Measurements from ENCODE around the gene MAPK14. TPM values are rescaled to one million over a fixed set of nuclear protein-coding genes. Genes with fewer than 3 reads are reported as not detected.
A peak's percentile ranks its signal among the peaks of the same experiment; 100 is the strongest.
"Not testable (repeated sequence)": the region's sequence is repeated elsewhere in the genome, so short reads cannot be mapped to it uniquely, and the experiment has no call there.

Gene MAPK14
- total RNA-seq, 2 experiments from 2014 or later: 57.3 to 62.2 TPM

DNA sequence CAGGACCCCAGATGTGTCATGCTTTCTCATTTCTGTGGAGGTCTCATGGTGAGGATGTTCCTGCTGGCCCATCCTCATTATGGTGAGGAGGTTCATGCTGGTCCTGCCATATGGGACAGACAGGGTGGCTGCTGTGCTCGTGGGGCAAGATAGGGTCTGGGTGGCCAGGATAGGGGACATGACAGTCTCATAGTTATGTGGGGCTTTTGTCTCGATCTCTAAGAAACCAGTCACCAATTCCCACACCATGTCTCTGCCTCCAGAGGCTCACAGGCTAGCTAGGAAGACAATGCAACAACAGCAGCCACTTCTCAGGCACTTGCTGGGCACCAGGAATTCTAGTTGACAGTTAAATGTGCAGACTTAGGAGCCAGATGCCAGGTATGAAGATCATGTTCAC lies 98.5 kb downstream of the MAPK14 start:
- Mint-ChIP-seq H3K4me1 (peaks cover 49% of the 10 kb centered on the region), H3K9me3 (no peaks in the 10 kb centered on the region), H3K4me3 (no peak overlapping the region), H3K36me3 (peaks cover 2% of the 10 kb centered on the region), H3K27me3 (no peaks in the 10 kb centered on the region), H3K27ac (no peak overlapping the region)
- DNase-seq: no peak
- POLR2A ChIA-PET: interaction anchor here (0.5 to 2.6 kb wide), 4 partner anchors 17 to 179 kb away, joined by 3 to 8 read pairs (median 3); partner anchors contain the start of gene BRPF3
- no peak for ATAC-seq (ENCODE audit: low read depth)

DNA sequence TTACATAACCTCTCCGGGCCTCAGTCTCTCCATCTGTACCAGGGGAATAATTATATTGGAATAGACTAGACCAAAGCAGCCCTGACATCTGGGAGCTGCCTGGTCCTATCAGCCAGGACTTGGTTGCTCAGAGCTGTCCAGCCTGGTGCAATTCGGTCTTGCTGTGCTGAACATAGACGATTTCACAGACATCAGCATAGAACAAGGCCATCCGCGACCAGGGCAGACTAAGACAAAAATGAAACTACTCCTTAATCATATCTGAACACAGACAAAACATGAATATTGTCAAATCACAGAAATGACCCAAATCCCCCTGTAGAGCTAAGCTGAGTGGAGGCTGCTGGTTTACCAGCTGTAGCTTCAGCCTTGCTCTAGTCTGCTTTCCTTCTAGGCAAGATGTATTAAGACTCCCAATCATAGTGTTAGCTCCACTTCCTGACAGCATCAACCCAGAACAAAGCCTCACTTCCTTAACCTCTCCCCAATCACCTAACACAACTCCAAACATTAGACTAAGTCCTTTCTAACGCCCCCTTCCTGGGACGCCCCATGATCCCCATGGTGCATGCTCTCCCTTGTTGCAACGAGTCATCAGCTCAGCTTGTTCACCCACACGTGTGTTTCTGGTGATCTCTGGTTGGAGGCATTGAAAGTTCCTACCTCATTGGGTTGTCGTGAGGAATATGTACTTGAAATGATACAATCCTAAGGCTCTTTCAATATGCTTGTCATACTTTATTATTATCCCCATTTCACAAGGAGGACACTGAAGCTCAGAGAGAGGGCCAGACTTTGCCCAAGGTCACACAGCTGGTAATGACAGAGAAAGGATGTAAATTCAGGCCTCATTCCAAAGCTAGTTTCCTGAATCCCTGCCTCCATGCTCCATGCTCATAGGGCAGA lies 99.2 kb downstream of the MAPK14 start:
- peaks cover 2% of the 10 kb centered on the region for H3K36me3 Mint-ChIP-seq
- DNase-seq (no peak), ATAC-seq (ENCODE audit: low read depth) (no peak)
- H3K9me3 Mint-ChIP-seq: no peaks in the 10 kb centered on the region
- H3K4me1 Mint-ChIP-seq: peaks cover 49% of the 10 kb centered on the region
- H3K4me3 Mint-ChIP-seq: no peak overlapping the region
- peak overlapping the region; percentile 12 for H3K27ac Mint-ChIP-seq
- H3K27me3 Mint-ChIP-seq: no peaks in the 10 kb centered on the region
- POLR2A ChIA-PET: interaction anchor here (0.6 to 2.6 kb wide), 4 partner anchors 18 to 203 kb away, joined by 3 to 8 read pairs (median 3); partner anchors contain the start of gene BRPF3

DNA sequence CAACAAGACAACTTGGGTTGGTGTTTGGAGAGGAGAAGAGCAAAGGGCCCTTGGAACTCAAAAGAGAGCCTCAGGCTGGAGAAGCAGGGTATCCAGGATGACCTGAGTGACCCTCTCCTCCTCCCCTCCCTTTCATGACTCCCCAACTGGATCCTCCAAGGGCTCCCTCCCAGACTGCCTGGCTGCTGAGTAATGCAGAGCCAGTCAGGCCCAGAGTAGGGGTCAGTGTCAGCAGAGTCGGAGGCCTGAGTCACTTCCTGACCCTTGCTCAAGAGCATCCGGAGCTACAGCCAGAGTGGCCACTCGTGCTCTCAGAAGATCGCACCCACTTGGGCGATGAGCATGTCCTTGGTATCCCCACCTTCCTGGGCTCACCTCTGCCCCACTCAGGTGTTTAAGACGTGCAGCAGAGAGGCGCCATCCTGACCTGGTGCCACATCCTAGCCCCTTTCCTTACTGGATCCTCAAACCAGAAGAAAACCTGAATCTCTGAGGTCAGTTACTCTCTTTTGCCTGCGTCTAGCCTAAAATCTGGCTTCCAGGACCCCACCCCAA lies 99.9 kb downstream of the MAPK14 start:
- Mint-ChIP-seq H3K36me3 (peaks cover 2% of the 10 kb centered on the region), H3K27me3 (no peaks in the 10 kb centered on the region), H3K4me1 (peaks cover 52% of the 10 kb centered on the region), H3K4me3 (no peak overlapping the region), H3K27ac (no peak overlapping the region), H3K9me3 (no peaks in the 10 kb centered on the region)
- ATAC-seq (ENCODE audit: low read depth) (no peak), DNase-seq (no peak)
- POLR2A ChIA-PET: interaction anchor here (0.6 to 2.6 kb wide), 2 partner anchors 70 to 203 kb away, joined by 3 to 8 read pairs; partner anchors contain the start of gene BRPF3

DNA sequence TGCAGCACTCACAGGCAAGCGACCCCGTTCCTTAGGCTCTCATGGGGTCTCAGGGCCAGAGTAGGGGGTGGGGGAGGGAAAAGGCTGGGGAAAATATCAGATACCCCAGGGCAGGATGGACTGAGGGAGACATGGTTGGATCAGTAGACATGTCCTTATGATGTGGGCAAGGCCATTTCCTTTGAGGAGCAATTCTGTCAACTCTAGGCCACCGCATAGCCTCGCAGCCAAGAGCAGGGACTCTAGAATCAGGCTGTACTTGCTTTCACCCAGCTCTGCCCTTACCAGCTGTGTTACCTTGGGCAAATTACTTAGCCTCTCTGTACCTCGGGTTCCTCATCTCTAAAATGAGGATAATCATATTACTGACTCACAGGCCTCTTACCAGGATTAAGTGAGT lies 100.5 kb downstream of the MAPK14 start:
- H3K4me1 Mint-ChIP-seq: peaks cover 55% of the 10 kb centered on the region
- H3K36me3 Mint-ChIP-seq: peaks cover 6% of the 10 kb centered on the region
- POLR2A ChIA-PET: interaction anchor here (2.6 kb wide), 1 partner anchor 69 kb away, joined by 8 read pairs; the partner anchor contains the start of gene BRPF3
- no peaks in the 10 kb centered on the region for H3K9me3 Mint-ChIP-seq
- no peak overlapping the region for H3K4me3 Mint-ChIP-seq
- DNase-seq (no peak), ATAC-seq (ENCODE audit: low read depth) (no peak)
- H3K27ac Mint-ChIP-seq: no peak overlapping the region
- no peaks in the 10 kb centered on the region for H3K27me3 Mint-ChIP-seq

DNA sequence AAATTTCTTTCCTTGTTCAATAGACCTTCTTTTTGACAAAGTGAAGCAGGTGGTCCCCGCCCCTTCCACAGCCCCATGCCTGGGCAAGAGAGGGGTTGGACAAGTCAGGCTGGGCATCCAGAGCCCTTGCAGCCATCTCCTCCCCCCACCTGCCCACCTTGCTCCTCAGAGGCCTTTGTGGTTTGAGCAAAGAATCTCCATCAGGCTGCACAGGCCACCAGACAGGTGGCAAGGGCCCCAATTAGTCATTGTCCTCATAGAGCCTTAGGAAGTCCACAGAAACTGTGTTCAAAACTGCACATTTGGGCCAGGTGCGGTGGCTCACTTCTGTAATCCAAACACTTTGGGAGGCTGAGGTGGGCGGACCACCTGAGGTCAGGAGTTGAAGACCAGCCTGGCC lies 101.2 kb downstream of the MAPK14 start:
- peaks cover 12% of the 10 kb centered on the region for H3K36me3 Mint-ChIP-seq
- H3K27me3 Mint-ChIP-seq: no peaks in the 10 kb centered on the region
- H3K27ac Mint-ChIP-seq: peak overlapping the region; percentile 12
- H3K9me3 Mint-ChIP-seq: no peaks in the 10 kb centered on the region
- POLR2A ChIA-PET: interaction anchor here (3.5 kb wide), 1 partner anchor 7 kb away, joined by 65 read pairs; no protein-coding TSS in a partner anchor
- H3K4me1 Mint-ChIP-seq: peaks cover 53% of the 10 kb centered on the region
- H3K4me3 Mint-ChIP-seq: peak overlapping the region; percentile 63
- ATAC-seq (ENCODE audit: low read depth): no peak
- DNase-seq: no peak

DNA sequence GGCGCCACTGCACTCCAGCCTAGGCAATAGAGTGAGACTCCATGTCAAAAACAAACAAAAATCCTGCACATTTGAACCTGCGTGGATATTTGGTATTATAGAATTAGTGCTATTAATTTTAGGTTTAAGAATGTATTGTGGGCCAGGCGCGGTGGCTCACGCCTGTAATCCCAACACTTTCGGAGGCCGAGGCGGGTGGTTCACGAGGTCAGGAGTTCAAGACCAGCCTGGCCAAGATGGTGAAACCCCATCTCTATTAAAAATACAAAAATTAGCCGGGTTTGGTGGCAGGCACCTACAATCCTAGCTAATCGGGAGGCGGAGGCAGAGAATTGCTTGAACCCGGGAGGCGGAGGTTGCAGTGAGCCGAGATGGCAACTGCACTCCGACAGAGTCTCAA lies 101.7 kb downstream of the MAPK14 start:
- not testable (repeated sequence) for H3K27me3 Mint-ChIP-seq; ATAC-seq (ENCODE audit: low read depth); H3K9me3 Mint-ChIP-seq; DNase-seq
- H3K4me3 Mint-ChIP-seq: peak overlapping the region; percentile 63
- H3K4me1 Mint-ChIP-seq: peaks cover 53% of the 10 kb centered on the region
- peaks cover 14% of the 10 kb centered on the region for H3K36me3 Mint-ChIP-seq
- H3K27ac Mint-ChIP-seq: peak overlapping the region; percentile 56
- POLR2A ChIA-PET: interaction anchor here (0.6 to 3.8 kb wide), 6 partner anchors 7 to 227 kb away, joined by 3 to 65 read pairs (median 12); partner anchors contain the start of gene MAPK14

DNA sequence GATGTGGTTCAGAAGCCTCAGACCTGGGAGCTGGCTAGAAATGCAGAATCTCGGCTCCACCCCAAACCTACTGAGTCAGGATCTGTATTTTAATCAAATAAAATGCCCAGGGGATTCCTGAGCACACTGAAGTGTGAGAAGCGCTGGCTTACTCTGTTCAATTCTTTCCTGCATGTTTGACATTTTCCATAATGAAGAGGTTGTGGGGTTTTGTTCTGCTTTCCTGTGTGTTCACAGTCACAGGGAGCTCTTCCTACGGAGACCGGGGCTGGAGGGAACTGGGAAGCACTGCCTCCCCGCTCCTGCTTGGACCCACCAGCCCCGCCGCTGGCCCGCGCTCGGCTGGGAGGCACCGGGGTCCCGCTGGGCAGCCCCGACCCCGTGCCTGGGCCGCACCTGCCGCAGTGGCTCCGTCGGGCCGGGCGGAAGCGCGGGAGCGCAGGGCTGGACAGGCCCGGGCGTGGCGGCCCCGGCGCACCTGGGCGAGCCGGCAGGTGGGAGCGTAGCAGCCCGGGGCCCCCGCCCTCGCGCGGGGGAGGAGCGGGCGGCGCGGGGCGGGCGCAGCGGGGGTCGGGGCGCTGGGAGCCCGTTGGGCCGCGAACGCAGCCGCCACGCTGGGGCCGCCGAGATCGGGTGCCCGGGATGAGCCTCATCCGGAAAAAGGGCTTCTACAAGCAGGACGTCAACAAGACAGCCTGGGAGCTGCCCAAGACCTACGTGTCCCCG lies 102.5 kb downstream of the MAPK14 start, which contains the start of gene MAPK13:
TSS of gene MAPK13 (plus strand) at position 573 of the 726 bp plus-strand sequence. CDS start at position 643, 70 bp downstream.
- H3K9me3 Mint-ChIP-seq: no peaks in the 10 kb centered on the region
- peaks cover 54% of the 10 kb centered on the region for H3K4me1 Mint-ChIP-seq
- H3K36me3 Mint-ChIP-seq: peaks cover 15% of the 10 kb centered on the region
- no peaks in the 10 kb centered on the region for H3K27me3 Mint-ChIP-seq
- DNase-seq (peak; percentile 68), ATAC-seq (ENCODE audit: low read depth) (peak; percentile 35)
- H3K4me3 Mint-ChIP-seq: peak within 1 kb of the TSS; percentile 86
- POLR2A ChIA-PET: interaction anchor here (0.6 to 3.8 kb wide), 13 partner anchors 8 to 226 kb away, joined by 3 to 65 read pairs (median 6); partner anchors contain the start of gene MAPK14
- H3K27ac Mint-ChIP-seq: peak within 1 kb of the TSS; percentile 93

DNA sequence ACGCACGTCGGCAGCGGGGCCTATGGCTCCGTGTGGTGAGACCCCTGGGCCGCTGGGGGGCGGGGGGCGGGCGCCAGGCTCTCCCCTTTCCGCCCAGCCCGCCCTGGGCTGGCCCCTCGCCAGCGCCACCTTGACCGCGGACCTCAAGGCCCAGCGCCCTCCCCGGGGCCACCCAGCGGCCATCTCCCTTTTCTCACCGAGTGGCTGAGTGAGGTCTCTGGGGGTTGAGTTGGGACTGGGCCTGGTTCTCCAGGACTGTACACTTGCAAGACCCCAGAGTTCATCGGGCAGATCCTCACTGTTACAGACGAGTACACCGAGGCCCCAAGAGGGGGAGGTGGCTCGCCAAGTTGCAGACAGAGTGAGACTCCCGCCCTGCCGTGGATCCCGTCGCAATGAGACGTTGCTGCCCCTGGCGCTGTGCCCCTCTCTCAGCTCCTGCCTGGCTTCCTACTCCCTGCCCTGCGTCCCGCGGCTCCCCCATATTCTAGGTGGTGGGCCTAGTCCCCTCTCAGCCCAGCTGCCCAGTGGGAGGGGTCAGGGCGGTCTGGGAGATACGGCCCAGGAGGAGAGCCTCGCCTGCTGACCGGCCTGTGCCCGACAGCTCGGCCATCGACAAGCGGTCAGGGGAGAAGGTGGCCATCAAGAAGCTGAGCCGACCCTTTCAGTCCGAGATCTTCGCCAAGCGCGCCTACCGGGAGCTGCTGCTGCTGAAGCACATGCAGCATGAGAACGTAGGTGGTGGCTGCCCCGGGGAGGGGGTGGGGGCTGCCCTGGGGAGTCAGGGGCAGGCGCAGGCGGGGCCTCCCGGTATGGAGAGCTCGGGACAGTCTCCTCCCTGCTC lies 103.3 kb downstream of the MAPK14 start:
- H3K27me3 Mint-ChIP-seq: no peaks in the 10 kb centered on the region
- H3K4me3 Mint-ChIP-seq: peak overlapping the region; percentile 86
- no peaks in the 10 kb centered on the region for H3K9me3 Mint-ChIP-seq
- H3K4me1 Mint-ChIP-seq: peaks cover 57% of the 10 kb centered on the region
- POLR2A ChIA-PET: interaction anchor here (0.6 to 3.8 kb wide), 19 partner anchors 9 to 292 kb away, joined by 3 to 65 read pairs (median 5); partner anchors contain the start of gene MAPK14
- peak; percentile 52 for ATAC-seq (ENCODE audit: low read depth)
- DNase-seq: peak; percentile 72
- peak overlapping the region; percentile 93 for H3K27ac Mint-ChIP-seq
- H3K36me3 Mint-ChIP-seq: peaks cover 21% of the 10 kb centered on the region

DNA sequence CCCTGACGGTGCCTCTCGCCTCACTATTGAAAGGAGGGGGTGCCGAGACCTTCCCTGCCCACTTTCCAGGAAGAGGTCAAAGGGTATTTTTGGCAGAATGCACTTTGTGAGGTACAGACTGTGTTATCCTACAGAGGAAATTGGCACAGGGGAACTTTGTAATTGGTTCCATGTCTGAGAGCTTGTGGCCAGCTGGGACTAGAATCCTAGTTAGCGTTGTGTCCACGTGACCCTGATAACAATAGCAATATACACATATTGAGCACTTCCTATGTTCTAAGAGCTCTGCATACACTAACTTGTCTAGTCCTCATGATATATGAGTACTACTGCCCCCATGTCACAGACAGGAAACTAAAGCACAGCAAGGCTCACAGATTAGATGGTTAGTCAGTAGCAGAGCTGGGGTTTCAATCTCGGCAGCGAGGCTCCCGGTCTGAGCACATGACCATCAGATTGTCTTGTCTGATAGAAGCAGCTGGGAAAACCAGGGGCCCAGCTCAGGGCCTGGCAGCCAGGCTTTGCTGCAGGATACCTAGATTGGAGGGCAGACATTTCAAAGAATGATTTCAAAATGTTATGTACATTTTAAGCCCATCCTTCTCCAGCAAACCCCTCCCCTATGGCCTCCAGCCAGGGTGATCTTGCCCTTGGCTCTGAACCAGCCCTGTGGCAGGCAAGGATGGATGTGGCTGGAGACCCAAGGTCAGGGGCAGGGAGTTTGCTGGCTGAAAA lies 104.1 kb downstream of the MAPK14 start:
- H3K4me3 Mint-ChIP-seq: peak overlapping the region; percentile 86
- no peaks in the 10 kb centered on the region for H3K27me3 Mint-ChIP-seq
- H3K9me3 Mint-ChIP-seq: no peaks in the 10 kb centered on the region
- ATAC-seq (ENCODE audit: low read depth) (peak; percentile 81), DNase-seq (peak; percentile 54)
- H3K4me1 Mint-ChIP-seq: peaks cover 49% of the 10 kb centered on the region
- POLR2A ChIA-PET: interaction anchor here (0.6 to 3.8 kb wide), 18 partner anchors 8 to 291 kb away, joined by 3 to 65 read pairs (median 6); partner anchors contain the start of gene MAPK14
- H3K36me3 Mint-ChIP-seq: peaks cover 22% of the 10 kb centered on the region
- peak overlapping the region; percentile 93 for H3K27ac Mint-ChIP-seq

DNA sequence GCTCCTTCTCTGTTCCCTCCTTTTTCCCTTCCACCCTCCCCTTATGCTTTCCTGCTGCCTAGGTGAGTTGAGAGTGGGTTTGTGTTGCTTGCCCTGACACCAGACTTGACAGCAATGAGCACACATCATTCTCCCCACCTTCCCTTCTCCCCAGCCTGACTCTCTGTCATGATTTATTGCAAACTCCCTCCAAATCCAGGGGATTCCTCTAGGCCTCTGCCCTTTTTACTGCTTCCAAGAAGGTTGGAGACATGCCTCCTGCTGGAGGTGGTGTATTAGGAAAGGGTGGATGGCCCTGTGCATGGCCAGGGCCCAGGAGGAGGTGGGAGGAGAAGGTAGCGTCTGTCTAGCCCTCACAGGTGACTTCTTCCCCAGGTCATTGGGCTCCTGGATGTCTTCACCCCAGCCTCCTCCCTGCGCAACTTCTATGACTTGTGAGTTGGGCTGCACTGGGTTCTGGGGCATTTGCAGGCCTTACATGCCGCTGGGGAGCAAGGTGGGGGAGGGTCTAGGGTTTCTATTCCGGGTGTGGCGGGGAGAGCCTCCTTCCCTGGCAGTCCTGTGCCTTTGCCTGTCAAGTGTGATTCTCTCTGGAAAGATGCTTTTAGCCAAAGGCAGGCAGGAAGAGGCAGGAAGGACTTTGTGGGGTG lies 104.8 kb downstream of the MAPK14 start:
- H3K4me1 Mint-ChIP-seq: peaks cover 44% of the 10 kb centered on the region
- POLR2A ChIA-PET: interaction anchor here (0.9 to 3.8 kb wide), 13 partner anchors 8 to 104 kb away, joined by 3 to 65 read pairs (median 8); partner anchors contain the start of gene MAPK14
- peak overlapping the region; percentile 93 for H3K27ac Mint-ChIP-seq
- H3K27me3 Mint-ChIP-seq: no peaks in the 10 kb centered on the region
- ATAC-seq (ENCODE audit: low read depth) (no peak), DNase-seq (no peak)
- peak overlapping the region; percentile 86 for H3K4me3 Mint-ChIP-seq
- peaks cover 22% of the 10 kb centered on the region for H3K36me3 Mint-ChIP-seq
- H3K9me3 Mint-ChIP-seq: no peaks in the 10 kb centered on the region

DNA sequence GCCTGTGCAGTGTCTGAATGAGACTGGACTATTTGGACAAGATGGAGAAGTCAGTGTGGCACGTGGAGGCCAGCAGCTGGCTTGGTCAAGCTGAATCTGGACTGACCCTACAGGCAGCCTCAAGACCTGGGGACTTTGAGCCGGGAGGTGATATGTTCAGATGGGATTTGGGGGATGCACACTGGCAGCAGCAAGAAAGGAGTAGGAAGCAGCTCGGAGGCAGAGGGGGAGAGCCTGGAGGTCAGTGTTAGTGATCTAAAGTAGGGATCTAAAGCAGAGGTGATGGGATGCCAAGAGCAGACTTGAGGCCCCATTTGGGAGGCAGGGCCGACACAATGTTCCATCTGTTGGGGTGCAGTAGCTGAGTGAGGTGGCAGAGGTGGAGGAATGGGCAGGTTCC lies 105.5 kb downstream of the MAPK14 start:
- peak overlapping the region; percentile 36 for H3K27ac Mint-ChIP-seq
- H3K9me3 Mint-ChIP-seq: no peaks in the 10 kb centered on the region
- ATAC-seq (ENCODE audit: low read depth) (no peak), DNase-seq (no peak)
- H3K36me3 Mint-ChIP-seq: peaks cover 23% of the 10 kb centered on the region
- no peaks in the 10 kb centered on the region for H3K27me3 Mint-ChIP-seq
- POLR2A ChIA-PET: interaction anchor here (3.8 kb wide), 1 partner anchor 105 kb away, joined by 47 read pairs; the partner anchor contains the start of gene MAPK14
- peaks cover 40% of the 10 kb centered on the region for H3K4me1 Mint-ChIP-seq
- H3K4me3 Mint-ChIP-seq: no peak overlapping the region

Measured in activated naive CD8-positive, alpha-beta T cell treated with anti-CD3 and anti-CD28 coated beads, Interleukin-2, amount 10 ng/mL, durations not matched to agents 7 days and 5 days (primary cell).